GM19043 (cell line): ENCODE results near the gene TMEM234.

ENCODE experiments used
- ATAC-seq: cut with Tn5 transposase; IDR thresholded peaks from one replicate; pipeline ENCODE4 v1.9.1; 2021; ENCODE audit warnings: low read depth; ENCODE audit not compliant: unreplicated experiment

The TMEM234 gene

GRCh38 chr1:32180186-32181060 lies 41.7 kb downstream of the TMEM234 start:
- ATAC-seq: no peak

GRCh38 chr1:32179443-32180185 lies 42.5 kb downstream of the TMEM234 start, which contains the start of gene TXLNA:
TXLNA (plus strand) TSS chr1:32179675; CDS start chr1:32180346, 671 bp downstream.
- ATAC-seq: peak; percentile 90

GRCh38 chr1:32179193-32179442 lies 43.0 kb downstream of the TMEM234 start:
- ATAC-seq: no peak

GRCh38 chr1:32178380-32179192 lies 43.6 kb downstream of the TMEM234 start:
- no peak for ATAC-seq

GRCh38 chr1:32172621-32173245 lies 49.4 kb downstream of the TMEM234 start:
- ATAC-seq: no peak

GRCh38 chr1:32170991-32171390 lies 51.2 kb downstream of the TMEM234 start:
- no peak for ATAC-seq
